ENCODE data around the gene IFIH1.

Gene IFIH1

GRCh38 chr2:162221064-162221463, 97.4 kb downstream of the IFIH1 start:
- ChIA-PET POLR2A (interaction anchor here (1.2 kb wide), 1 partner anchor 77 kb away, joined by 3 read pairs; no protein-coding TSS in a partner anchor), CTCF (interaction anchor here (0.6 to 12.9 kb wide), 43 partner anchors 10 to 988 kb away, joined by 3 to 210 read pairs (median 5); partner anchors contain the start of genes FAP and IFIH1)
- DNase-seq (ENCODE audit: extremely low spot score), result peak; percentile 65
- TF ChIP-seq CTCF (IDR thresholded peaks at IDR 0.05; ENCODE audit: control extremely low read depth, extremely low read depth, low read depth, missing control alignments), result peak; percentile 93

GRCh38 chr2:162220368-162220767, 98.1 kb downstream of the IFIH1 start:
- ChIA-PET POLR2A (interaction anchor here (1.2 kb wide), 1 partner anchor 77 kb away, joined by 3 read pairs; no protein-coding TSS in a partner anchor), CTCF (interaction anchor here (0.7 to 12.9 kb wide), 32 partner anchors 9 to 230 kb away, joined by 3 to 210 read pairs (median 6); partner anchors contain the start of gene FAP)

GRCh38 chr2:162219426-162219825, 99.1 kb downstream of the IFIH1 start:
- ChIA-PET POLR2A (no interaction called here), CTCF (interaction anchor here (1.3 to 12.9 kb wide), 10 partner anchors 13 to 116 kb away, joined by 3 to 210 read pairs (median 18); partner anchors contain the start of gene FAP)
- DNase-seq (ENCODE audit: extremely low spot score), result no peak
- no peak for TF ChIP-seq CTCF (IDR thresholded peaks at IDR 0.05; ENCODE audit: control extremely low read depth, extremely low read depth, low read depth, missing control alignments)

More at GRCh38 chr2:162220368-162220767, 98.1 kb downstream of the IFIH1 start:
- DNase-seq (ENCODE audit: extremely low spot score), result no peak
- TF ChIP-seq CTCF (IDR thresholded peaks at IDR 0.05; ENCODE audit: control extremely low read depth, extremely low read depth, low read depth, missing control alignments), result no peak

GRCh38 chr2:162217598-162217997, 100.9 kb downstream of the IFIH1 start:
- CTCF ChIA-PET, result interaction anchor here (0.8 to 12.9 kb wide), 3 partner anchors 11 to 81 kb away, joined by 4 to 210 read pairs (median 4); no protein-coding TSS in a partner anchor
- no peak for TF ChIP-seq CTCF (IDR thresholded peaks at IDR 0.05; ENCODE audit: control extremely low read depth, extremely low read depth, low read depth, missing control alignments)
- DNase-seq (ENCODE audit: extremely low spot score), result no peak
- POLR2A ChIA-PET, result no interaction called here
